CD1c-positive myeloid dendritic cell (primary cell): ENCODE data around the gene PAPLN.

ENCODE experiments used
- DNase-seq: peaks from one replicate; pipeline ENCODE4 v3.0.0-alpha.2; 2016; ENCODE audit errors: extremely low spot score

The PAPLN gene

DNA sequence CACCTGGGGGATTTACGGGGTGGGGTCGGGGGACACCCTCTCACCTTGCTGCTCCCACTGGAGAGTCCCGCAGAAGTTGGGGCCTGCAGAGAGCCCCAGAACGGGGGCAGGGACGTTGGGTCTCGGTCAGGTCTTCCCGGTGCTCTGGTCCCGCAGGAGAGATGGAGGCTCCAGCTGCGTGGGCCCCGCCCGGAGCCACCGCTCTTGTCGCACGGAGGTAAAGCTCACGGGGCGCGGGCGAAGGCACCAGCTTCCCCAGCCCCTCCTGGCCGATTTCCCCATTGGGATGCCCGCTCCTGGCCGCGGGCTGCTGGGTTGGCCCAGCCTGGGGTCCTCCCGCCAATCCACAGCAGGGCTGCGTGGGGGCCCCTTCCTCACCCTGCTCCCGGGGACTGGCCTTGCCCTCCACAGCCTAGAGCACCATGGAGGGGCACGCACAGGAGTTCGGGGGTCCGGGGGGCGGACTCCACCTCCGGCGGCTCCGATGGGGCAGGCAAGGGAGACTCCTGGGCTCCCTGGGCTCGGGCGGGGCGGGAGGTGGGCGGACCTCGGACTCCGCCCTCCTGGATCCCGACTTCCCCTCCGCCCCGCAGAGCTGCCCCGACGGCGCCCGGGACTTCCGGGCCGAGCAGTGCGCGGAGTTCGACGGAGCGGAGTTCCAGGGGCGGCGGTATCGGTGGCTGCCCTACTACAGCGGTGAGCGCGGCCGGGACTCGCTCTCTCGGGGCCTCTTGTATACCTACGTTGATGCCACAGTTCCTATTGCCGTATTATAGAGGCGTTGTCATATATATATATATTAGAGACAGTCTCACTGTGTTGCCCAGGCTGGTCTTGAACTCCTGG is 8.4 kb downstream of the PAPLN start:
- DNase-seq, result peak; percentile 87

DNA sequence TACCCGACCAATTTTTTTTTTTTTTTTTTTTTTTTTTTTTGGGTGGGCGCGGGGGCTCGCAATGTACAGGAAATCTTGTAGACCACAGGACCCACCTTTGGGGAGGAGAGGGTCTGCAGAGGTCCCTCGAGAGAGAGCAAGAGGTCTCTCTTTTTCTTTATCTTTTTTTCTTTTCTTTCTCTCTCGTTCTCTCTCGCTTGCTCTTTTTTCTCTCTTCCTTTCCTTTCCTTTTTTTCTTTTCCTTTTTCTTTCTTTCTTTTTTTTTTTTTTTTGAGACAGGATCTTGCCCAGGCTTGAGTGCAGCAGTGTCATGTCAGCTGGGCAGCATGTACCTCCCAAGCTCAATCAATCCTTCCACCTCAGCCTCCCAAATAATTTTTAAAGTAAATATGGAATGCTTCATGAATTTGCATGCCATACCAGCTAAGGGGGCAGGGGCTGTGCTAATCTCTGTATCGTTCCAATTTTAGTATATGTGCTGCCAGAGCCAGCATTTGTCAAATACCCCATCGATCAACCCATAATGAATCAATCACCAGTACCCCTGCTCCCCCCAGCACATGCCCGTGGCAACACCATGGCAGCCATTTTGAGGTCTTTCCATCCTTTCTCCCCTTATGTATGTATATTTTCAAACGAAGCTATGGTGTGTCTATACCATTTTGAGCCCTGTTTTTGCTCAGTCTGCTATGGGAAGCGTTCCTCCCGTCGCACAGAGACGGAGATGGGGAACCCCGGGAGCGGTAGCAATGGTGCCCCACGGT is 9.3 kb downstream of the PAPLN start:
- no peak for DNase-seq

DNA sequence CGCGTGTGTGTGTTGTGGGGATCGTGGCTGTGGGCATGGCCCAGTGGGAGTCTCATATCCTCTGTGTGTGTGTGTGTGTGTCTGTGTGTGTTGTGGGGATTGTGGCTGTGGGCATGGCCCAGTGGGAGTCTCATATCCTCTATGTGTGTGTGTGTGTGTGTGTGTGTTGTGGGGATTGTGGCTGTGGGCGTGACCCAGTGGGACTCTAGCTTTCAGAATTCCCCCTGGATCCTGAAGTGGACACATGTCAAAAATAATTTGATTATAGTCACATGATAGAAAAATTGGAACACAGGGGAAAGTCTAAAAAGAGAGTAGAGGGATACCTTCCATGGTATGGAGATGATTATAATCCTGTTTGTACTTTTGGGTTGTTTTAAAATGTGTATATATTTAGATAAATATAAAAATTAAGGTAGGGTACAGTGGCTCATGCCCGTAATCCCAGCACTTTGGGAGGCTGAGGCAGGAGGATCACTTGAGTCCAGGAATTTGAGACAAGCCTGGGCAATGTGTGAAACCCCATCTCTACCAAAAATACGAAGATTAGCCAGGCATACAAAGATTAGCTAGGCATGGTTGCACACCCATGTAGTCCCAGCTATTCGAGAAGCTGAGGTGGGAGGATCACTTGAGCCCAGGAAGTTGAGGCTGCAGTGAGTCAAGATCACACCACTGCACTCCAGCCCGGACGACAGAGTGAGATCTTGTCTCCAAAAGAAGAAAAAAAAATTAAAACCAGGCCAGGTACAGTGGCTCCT is 11.0 kb downstream of the PAPLN start:
- peak; percentile 37 for DNase-seq

DNA sequence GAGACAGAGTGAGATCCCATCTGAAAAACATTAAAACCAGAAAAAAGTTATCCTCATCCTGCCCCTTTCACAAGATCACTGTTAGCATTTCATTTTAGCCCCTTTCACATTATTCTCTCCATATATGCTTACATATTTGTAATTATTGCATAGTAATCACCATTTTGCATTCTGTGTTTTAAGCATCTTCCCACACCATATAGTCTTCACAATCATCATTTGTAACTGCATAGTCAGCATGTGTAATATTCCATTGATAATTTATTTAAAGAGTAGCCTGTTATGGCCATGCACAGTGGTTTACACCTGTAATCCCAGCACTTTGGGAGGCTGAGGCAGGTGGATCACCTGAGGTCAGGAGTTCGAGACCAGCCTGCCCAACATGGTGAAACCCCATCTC is 11.8 kb downstream of the PAPLN start:
- no peak for DNase-seq

DNA sequence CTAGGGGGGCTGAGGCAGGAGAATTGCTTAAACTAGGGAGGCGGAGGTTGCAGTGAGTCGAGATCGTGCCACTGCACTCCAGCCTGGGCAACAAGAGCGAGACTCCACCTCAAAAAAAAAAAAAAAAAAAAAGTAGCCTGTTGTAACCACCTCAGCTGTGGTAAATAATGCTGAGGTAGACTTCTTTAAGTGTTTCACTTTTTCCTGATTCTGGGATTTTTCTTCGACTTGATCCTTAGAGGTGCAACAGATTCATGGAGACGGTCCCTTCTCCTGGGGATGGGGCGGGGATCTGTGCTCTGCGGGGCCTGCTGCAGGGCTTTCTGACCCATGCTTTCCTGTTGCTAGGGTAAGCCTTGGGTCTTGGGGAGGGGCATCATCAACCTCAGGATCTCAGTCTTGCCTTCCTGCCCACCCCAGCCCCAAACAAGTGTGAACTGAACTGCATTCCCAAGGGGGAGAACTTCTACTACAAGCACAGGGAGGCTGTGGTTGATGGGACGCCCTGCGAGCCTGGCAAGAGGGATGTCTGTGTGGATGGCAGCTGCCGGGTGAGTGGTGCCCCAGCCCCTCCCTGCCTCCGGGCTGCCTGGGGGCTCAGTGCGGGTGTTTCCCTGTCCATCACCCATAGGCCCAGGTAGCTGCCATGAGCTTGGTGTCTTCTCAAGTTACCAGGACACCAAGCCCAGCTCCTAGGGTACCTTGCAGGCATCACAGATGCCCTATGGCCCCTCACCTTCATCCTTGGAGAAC is 12.4 kb downstream of the PAPLN start:
- DNase-seq, result no peak

DNA sequence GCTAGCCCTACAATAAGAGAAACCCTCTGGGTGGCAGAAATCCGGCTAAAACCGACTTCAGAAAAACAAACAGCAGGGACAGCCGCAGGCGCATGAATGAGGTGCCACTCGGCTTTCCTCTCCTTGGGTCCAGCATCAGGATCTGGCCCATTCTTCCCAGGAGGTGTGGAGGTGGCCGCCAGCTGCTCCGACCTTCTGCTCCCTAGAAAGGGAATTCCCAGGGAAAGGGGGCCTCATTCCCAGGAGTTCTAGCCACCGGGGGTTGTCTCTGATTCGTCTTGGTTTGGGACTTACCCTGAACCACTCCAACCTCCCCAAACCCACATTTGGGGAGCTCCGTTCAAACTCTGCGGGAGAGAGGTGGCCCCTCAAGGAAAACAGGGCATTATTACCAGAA is 13.0 kb downstream of the PAPLN start:
- DNase-seq, result no peak

DNA sequence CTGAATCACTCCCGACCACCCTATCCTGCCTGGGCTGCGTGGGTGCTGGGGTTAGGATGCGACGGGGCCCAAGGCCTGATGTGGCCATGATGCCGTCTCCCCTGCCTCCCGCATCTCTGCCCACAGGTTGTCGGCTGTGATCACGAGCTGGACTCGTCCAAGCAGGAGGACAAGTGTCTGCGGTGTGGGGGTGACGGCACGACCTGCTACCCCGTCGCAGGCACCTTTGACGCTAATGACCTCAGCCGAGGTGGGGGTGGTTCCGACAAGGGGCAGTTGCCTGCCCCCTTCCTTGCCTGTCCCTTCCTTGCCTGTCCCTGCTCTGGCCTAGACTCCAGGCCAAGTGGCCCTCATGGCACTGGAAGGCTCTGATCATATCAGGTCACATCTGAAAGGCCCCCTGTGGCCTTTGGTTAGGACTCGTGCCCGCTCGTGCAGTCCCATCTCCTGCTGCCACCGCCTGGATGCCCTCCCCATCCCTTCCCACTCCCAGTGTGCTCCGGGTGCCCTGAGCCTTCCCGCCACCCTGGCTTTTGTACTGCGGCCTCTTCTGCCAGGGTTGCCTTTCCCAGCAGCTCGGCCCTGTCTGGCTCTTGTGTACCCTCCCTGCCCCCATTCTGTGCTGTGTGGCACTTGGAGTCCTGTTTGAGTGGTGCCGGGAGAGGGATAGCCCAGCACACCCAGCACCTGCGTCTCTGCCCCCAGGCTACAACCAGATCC is 13.6 kb downstream of the PAPLN start:
- no peak for DNase-seq

DNA sequence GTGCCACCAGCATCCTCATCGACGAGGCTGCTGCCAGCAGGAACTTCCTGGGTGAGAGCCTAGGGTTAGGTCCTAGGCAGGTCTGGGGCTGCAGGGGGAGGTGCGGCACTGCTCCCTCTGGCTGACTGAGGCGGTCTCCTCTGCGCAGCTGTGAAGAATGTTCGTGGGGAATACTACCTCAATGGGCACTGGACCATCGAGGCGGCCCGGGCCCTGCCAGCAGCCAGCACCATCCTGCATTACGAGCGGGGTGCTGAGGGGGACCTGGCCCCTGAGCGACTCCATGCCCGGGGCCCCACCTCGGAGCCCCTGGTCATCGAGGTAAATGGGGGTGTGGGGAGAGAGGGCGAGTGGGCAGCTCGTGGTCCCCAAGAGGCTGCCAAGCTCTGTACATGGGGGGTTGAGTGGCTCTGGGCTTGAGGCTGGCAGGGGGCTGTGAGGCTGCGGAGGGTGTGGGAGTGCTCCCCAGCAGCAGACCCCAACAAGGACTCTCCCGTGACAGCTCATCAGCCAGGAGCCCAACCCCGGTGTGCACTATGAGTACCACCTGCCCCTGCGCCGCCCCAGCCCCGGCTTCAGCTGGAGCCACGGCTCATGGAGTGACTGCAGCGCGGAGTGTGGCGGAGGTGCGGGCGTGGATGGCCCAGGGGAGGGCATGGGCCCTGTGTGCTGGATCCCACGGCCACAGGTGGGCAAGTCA is 14.4 kb downstream of the PAPLN start:
- no peak for DNase-seq

DNA sequence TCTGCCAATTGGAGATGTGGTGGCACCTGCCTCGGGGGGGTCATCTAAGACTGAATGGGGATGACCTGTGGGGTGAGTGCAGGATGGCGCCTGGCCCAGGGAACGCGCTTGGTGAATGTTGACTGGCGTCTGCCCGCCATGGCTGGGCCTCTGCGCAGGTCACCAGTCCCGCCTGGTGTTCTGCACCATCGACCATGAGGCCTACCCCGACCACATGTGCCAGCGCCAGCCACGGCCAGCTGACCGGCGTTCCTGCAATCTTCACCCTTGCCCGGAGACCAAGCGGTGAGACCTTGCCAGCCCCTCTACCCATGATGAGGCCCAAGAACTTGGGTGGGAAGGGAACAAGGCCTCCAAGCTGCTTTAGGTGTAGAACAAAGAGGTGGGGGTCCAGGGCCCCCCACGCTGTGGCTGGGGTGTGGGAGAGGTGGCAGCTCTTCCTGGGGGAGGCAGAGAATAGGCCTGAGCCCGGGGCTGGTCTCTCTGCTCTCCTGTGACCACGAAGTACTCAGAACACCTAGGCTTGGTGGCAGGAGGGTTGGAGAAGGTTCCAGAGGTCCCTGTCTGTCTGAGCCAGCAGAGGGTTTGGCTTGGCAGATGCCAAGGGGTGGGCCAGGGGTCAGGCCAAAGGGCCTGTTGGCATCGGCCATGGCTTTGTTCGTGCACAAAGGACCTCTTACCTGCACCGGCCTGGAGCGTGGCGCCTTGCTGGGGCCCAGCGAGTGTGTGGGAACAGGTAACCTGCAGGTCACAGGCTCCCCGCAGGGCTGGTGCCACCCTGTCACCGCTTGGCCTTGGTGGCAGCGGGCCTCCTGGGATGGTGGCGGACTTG is 15.4 kb downstream of the PAPLN start:
- DNase-seq, result no peak

DNA sequence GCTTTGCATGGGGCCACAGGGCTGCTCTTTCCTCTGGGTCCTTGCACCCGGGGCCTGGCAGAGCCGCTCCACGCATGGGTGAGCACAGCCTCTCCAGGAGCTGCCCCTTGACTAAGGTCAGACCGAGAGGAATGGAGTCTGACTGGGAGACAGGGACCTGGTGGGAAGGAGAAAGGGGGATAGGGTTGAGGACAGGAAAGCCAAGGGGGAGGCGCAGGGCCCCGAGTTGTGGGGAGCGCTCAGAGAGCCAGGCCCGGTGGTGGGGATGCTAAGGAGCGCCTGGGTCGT is 16.0 kb downstream of the PAPLN start:
- no peak for DNase-seq

DNA sequence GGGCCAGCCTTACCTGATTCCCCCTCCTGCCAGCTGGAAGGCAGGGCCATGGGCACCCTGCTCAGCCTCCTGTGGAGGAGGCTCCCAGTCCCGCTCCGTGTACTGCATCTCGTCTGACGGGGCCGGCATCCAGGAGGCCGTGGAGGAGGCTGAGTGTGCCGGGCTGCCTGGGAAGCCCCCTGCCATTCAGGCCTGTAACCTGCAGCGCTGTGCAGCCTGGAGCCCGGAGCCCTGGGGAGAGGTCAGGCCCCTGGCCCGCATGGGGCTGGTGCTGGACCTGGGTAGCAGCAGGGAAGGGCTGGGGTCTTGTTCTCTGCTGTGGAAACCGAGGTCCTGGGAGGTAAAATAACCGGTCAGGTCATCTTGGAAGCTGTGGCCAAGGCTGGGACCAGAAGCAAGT is 16.4 kb downstream of the PAPLN start:
- no peak for DNase-seq

DNA sequence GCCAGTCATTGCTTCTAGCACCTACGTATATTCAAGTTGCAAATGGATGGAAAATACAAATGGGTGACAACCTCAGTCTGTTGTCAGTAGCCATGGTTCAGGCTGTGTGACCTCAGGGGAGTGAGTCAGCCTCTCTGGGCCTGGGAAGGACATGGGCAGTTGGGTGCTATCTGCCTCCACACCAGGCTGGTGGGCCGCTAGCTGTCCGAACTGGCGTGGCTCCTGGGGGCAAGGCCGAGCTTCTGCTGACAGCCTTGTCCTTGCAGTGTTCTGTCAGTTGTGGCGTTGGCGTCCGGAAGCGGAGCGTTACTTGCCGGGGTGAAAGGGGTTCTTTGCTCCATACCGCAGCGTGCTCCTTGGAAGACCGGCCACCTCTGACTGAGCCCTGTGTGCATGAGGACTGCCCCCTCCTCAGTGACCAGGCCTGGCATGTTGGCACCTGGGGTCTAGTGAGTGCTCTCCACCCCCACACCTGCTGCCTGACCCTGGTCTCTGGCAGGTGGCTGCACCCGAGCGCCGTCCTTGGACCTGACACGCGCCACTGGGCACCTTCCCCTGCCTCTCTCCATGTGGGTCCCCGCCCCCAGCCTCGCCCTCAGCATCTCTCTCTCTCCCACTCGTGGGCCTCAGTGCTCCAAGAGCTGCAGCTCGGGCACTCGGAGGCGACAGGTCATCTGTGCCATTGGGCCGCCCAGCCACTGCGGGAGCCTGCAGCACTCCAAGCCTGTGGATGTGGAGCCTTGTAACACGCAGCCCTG is 17.1 kb downstream of the PAPLN start:
- no peak for DNase-seq

DNA sequence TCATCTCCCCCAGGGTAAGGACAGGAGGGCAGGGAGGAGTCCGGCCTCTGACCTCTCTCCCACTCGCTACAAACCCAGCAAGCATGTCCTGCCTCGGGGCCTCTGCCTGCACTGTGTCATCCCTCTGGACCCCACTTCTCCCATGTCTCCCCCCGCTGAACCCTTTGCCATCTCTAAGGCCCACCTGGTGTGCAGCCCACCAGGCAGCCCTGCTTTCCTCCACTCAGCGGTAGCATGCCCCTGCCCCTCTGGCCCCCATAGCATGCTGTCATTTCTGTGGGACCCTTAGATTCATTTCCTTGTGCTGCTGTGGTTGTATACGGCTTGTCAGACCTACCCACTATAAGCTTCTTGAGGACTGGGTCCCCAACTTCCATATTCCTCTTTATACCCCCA is 17.7 kb downstream of the PAPLN start:
- no peak for DNase-seq

DNA sequence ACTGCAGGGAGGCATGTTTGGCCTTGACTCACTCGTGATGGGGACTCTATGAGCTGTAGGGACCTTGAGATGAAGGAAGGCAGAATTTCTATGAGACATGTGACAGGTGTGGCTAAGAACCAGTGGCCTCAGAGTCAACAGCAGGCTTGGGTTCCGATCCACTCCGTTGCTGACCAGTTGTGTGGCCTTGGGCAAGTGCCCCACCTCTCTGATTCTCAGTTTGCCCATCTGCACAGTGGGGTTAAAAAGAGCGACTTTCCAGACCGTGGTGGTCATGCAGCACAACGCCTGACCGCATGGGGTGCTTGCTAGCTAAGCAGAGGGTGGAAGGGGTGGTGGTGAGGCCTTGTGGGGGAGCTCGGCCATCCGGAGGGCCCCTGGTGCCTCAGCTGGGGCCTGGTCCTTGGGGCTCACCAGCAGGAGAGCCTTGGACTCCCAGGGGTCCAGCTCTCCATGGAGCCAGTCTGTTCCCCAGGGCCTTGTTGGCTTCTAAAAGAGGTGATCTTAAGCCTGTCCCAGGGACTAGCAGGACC is 18.5 kb downstream of the PAPLN start:
- no peak for DNase-seq

DNA sequence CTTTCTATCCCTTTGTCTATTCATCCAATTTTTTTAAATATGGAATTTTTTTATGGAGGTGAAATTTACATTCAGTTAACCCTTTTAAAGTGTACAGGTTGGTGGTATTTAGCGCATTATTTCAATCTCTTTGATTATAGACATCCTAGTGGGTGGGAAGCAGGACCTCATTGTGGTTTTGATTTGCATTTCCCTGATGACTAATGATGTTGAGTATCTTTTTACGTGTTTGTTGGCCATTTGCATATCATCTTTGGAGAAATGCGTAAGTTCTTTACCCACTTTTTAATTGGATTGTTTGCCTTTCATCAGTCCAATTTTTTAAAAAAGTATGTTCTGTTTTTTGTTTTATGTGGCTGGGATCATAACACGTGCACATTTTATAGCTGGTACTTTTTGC is 20.8 kb downstream of the PAPLN start:
- DNase-seq, result no peak

DNA sequence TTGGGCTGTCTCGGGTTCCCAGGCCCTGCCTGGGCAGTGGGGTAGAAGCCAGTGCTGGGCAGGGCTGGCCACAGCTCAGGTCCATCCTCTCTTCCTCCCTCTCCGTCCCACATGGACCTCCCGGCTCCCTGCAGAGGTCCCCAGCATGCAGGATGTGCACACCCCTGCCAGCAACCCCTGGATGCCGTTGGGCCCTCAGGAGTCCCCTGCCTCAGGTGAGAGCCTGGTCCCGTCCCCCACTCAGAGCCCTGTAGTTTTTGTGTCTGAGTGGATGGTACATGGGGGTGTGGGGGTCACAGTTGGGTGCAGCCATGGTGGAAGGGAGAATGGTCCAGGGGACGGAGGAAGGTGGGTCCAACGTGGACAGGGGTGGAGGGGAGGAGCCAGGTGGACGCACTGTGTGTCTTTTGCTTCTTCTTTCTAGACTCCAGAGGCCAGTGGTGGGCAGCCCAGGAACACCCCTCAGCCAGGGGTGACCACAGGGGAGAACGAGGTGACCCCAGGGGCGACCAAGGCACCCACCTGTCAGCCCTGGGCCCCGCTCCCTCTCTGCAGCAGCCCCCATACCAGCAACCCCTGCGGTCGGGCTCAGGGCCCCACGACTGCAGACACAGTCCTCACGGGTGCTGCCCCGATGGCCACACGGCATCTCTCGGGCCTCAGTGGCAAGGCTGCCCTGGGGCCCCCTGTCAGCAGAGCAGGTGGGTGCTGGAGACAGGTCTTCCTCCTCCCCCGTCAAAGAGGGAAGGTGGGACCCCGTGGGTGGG is 21.7 kb downstream of the PAPLN start:
- DNase-seq, result no peak

DNA sequence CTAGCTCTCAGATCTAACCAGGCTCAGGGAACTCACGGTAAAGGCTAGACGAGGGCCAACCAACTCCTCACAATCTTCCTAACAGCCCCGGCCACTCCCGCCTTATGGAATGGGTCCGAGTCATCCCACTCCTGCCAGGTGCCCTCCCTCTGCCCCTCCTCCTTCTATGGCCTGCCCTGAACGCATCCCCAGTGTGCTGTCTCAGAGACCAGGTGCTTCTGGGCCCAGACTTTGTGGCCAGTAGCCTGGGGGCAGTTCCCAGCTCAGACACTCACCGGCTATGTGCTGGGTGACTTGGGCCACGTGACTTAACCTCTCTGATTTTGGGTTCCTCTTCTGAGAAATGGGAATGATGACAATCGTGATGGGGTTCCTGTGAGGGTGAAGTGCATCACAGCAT is 22.5 kb downstream of the PAPLN start:
- no peak for DNase-seq

DNA sequence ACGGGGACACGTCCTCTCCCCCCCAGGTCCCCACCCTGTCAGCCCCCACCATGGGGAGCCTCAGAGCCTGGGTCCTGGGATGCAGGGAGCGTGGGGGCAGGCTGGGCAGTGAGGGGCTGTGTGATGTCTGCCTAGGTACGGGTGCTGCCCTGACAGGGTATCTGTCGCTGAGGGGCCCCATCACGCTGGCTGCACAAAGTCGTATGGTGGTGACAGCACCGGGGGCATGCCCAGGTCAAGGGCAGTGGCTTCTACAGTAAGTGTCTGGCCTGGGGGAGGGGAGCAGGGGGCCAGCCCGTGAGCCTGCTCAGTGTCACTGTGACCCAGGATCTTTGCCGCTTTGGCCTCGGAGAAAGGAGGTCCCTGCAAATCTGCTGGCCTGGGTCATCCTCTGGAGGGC is 23.3 kb downstream of the PAPLN start:
- no peak for DNase-seq
